Activated CD4-positive, alpha-beta memory T cell treated with anti-CD3 and anti-CD28 coated beads for 36 hours (primary cell): ENCODE measurements around the gene CLIC1. TPM values are rescaled to one million over a fixed set of nuclear protein-coding genes. Genes with fewer than 3 reads are reported as not detected.

Experiments
- microRNA-seq: library from miRNA; unstranded; fragments of <30 nt; microRNA quantifications from one replicate; pipeline ENCODE4 v1.2.0, GENCODE V29; 2022; ENCODE audit warnings: borderline number of aligned reads, borderline microRNAs expressed, borderline replicate concordance
- total RNA-seq, 2 experiments: library from RNA; stranded (reverse); gene quantifications; one replicate each; pipeline ENCODE4 v1.2.3, GENCODE V29; 2021

The CLIC1 gene
- total RNA-seq, 2 experiments from 2014 or later = 430 to 442 TPM

Small RNAs within 50 kb of the gene (microRNA-seq; reads per million reads assigned to microRNA genes)
- not detected for gene MIR4646

Other genes starting within 250 kb of the CLIC1 start
- 10 to 100 TPM; 21.1 to 23.2 TPM for gene MICB, start 238.4 kb downstream of the CLIC1 start, total RNA-seq
- not detected for gene MCCD1, start 207.6 kb downstream of the CLIC1 start, total RNA-seq
- 100 to 1,000 TPM; 538 to 547 TPM for gene DDX39B, start 194.5 kb downstream of the CLIC1 start, total RNA-seq
- gene ATP6V1G2, start 189.9 kb downstream of the CLIC1 start, total RNA-seq = 1 to 10 TPM; 1.4 to 1.6 TPM
- gene NFKBIL1, start 188.9 kb downstream of the CLIC1 start, total RNA-seq = 10 to 100 TPM; 18.5 to 21.5 TPM
- 100 to 1,000 TPM; 696 to 733 TPM for gene LTA, start 164.2 kb downstream of the CLIC1 start, total RNA-seq
- gene TNF, start 161.0 kb downstream of the CLIC1 start, total RNA-seq = 100 to 1,000 TPM; 165 to 167 TPM
- gene LTB, start 154.1 kb downstream of the CLIC1 start, total RNA-seq = 100 to 1,000 TPM; 161 to 164 TPM
- 10 to 100 TPM; 15.7 to 16.9 TPM for gene LST1, start 150.3 kb downstream of the CLIC1 start, total RNA-seq
- 10 to 100 TPM; 11.7 to 12.2 TPM for gene NCR3, start 143.5 kb downstream of the CLIC1 start, total RNA-seq
- 10 to 100 TPM; 26.1 to 29.0 TPM for gene AIF1, start 121.3 kb downstream of the CLIC1 start, total RNA-seq
- 100 to 1,000 TPM; 246 to 257 TPM for gene PRRC2A, start 115.8 kb downstream of the CLIC1 start, total RNA-seq
- gene BAG6, start 83.9 kb downstream of the CLIC1 start, total RNA-seq = 100 to 1,000 TPM; 351 to 354 TPM
- 1 to 10 TPM; 2.9 to 3.1 TPM for gene APOM, start 80.6 kb downstream of the CLIC1 start, total RNA-seq
- gene C6orf47, start 75.8 kb downstream of the CLIC1 start, total RNA-seq = 10 to 100 TPM; 15.8 to 16.9 TPM
- gene GPANK1, start 71.5 kb downstream of the CLIC1 start, total RNA-seq = 10 to 100 TPM; 31.6 to 32.3 TPM
- 100 to 1,000 TPM; 227 to 234 TPM for gene CSNK2B, start 70.5 kb downstream of the CLIC1 start, total RNA-seq
- gene LY6G5B, start 66.6 kb downstream of the CLIC1 start, total RNA-seq = 10 to 100 TPM in 1 of 2 experiments, 1 to 10 TPM in 1; 9.2 to 11.6 TPM
- 1 to 10 TPM; 1.4 to 1.8 TPM for gene LY6G5C, start 55.5 kb downstream of the CLIC1 start, total RNA-seq
- 10 to 100 TPM; 29.1 to 29.6 TPM for gene ABHD16A, start 33.2 kb downstream of the CLIC1 start, total RNA-seq
- gene LY6G6F, start 29.7 kb downstream of the CLIC1 start, total RNA-seq = not detected
- not detected for gene LY6G6D, start 21.2 kb downstream of the CLIC1 start, total RNA-seq
- gene LY6G6C, start 14.8 kb downstream of the CLIC1 start, total RNA-seq = not detected
- not detected for gene MPIG6B, start 13.2 kb downstream of the CLIC1 start, total RNA-seq
- gene DDAH2, start 7.2 kb downstream of the CLIC1 start, total RNA-seq = 1 to 10 TPM; 6.2 to 6.6 TPM
- 10 to 100 TPM; 80.9 to 83.8 TPM for gene MSH5, start 3.5 kb upstream of the CLIC1 start, total RNA-seq
- 10 to 100 TPM; 11.3 to 13.2 TPM for gene SAPCD1, start 26.1 kb upstream of the CLIC1 start, total RNA-seq
- 1 to 10 TPM; 2.0 to 2.1 TPM for gene VWA7, start 40.8 kb upstream of the CLIC1 start, total RNA-seq
- gene VARS1, start 59.2 kb upstream of the CLIC1 start, total RNA-seq = 100 to 1,000 TPM; 141 to 153 TPM
- 100 to 1,000 TPM; 142 to 143 TPM for gene LSM2, start 70.4 kb upstream of the CLIC1 start, total RNA-seq
- 1 to 10 TPM; 2.0 TPM for gene HSPA1L, start 78.8 kb upstream of the CLIC1 start, total RNA-seq
- gene HSPA1A, start 79.0 kb upstream of the CLIC1 start, total RNA-seq = 10 to 100 TPM; 68.5 to 69.9 TPM
- gene HSPA1B, start 91.2 kb upstream of the CLIC1 start, total RNA-seq = 10 to 100 TPM; 59.5 to 62.3 TPM
- gene NEU1, start 126.3 kb upstream of the CLIC1 start, total RNA-seq = 10 to 100 TPM; 13.0 to 13.4 TPM
- under 1 TPM in 1 of 2 experiments, not detected in 1; 0.17 TPM for gene SLC44A4, start 142.5 kb upstream of the CLIC1 start, total RNA-seq
- 10 to 100 TPM; 45.5 to 46.0 TPM for gene EHMT2, start 161.2 kb upstream of the CLIC1 start, total RNA-seq
- gene ZBTB12, start 165.6 kb upstream of the CLIC1 start, total RNA-seq = 1 to 10 TPM; 1.8 to 2.0 TPM
- 1 to 10 TPM in 1 of 2 experiments, under 1 TPM in 1; 0.97 to 1.0 TPM for gene C2, start 191.2 kb upstream of the CLIC1 start, total RNA-seq
- under 1 TPM; 0.76 to 0.82 TPM for gene CFB, start 209.6 kb upstream of the CLIC1 start, total RNA-seq
- 10 to 100 TPM; 87.1 to 89.0 TPM for gene NELFE, start 222.4 kb upstream of the CLIC1 start, total RNA-seq
- 100 to 1,000 TPM in 1 of 2 experiments, 10 to 100 TPM in 1; 95.7 to 101 TPM for gene SKIC2, start 222.6 kb upstream of the CLIC1 start, total RNA-seq
- 10 to 100 TPM; 10.8 to 12.3 TPM for gene DXO, start 235.6 kb upstream of the CLIC1 start, total RNA-seq
- gene C4A, start 245.5 kb upstream of the CLIC1 start, total RNA-seq = 1 to 10 TPM; 4.5 to 4.8 TPM